Stimulated activated naive CD8-positive, alpha-beta T cell treated with anti-CD3 and anti-CD28 coated beads, Interleukin-15, amount 100 ng/mL, for 72 hours (primary cell): ENCODE data around the gene CACNA2D1.

ENCODE experiments used
- ATAC-seq: fragments of 150-1000 bp; cut with Tn5 transposase; 2 replicates; pipeline ENCODE4 v1.10.0; 2021; ENCODE audit warnings: mild to moderate bottlenecking, moderate library complexity
- DNase-seq, 2 donors: peaks; one replicate each; pipeline ENCODE4 v3.0.0; 2021 to 2022
- H3K27ac Mint-ChIP-seq, 2 donors: one replicate each; pipeline ENCODE4 v1.8.0; 2022; ENCODE audit warnings: mild to moderate bottlenecking in 2 of 2, mixed read lengths in 2 of 2, moderate library complexity in 2 of 2
- H3K27me3 Mint-ChIP-seq: one replicate; pipeline ENCODE4 v1.8.0; 2022; ENCODE audit warnings: mixed read lengths
- H3K4me1 Mint-ChIP-seq: one replicate; pipeline ENCODE4 v1.8.0; 2022; ENCODE audit warnings: mild to moderate bottlenecking, mixed read lengths
- H3K4me3 Mint-ChIP-seq, 2 donors: one replicate each; pipeline ENCODE4 v1.8.0; 2022; ENCODE audit warnings: mild to moderate bottlenecking in 2 of 2, mixed read lengths in 2 of 2, moderate library complexity in 1 of 2
- H3K9me3 Mint-ChIP-seq, 2 donors: one replicate each; pipeline ENCODE4 v1.8.0; 2022; ENCODE audit warnings: mixed read lengths in 2 of 2

The CACNA2D1 gene

GRCh38 chr7:82443547-82444219 is at the start of gene CACNA2D1:
TSS of gene CACNA2D1 (minus strand) at chr7:82443777.
- H3K4me3 Mint-ChIP-seq: peak within 1 kb of the TSS; percentile 59 to 75
- peak within 1 kb of the TSS in 1 of 2 donors; percentile 74 for H3K27ac Mint-ChIP-seq
- H3K27me3 Mint-ChIP-seq: peaks cover 46% of the 10 kb centered on the region
- H3K9me3 Mint-ChIP-seq: no peaks in the 10 kb centered on the region
- no peak for DNase-seq
- H3K4me1 Mint-ChIP-seq: peaks cover 11% of the 10 kb centered on the region
- peak; percentile 70 for ATAC-seq

GRCh38 chr7:82481499-82482097 is 38.0 kb upstream of the CACNA2D1 start:
- H3K9me3 Mint-ChIP-seq: no peaks in the 10 kb centered on the region
- no peak overlapping the region for H3K27ac Mint-ChIP-seq
- no peaks in the 10 kb centered on the region for H3K27me3 Mint-ChIP-seq
- no peak for DNase-seq
- no peak overlapping the region for H3K4me3 Mint-ChIP-seq
- H3K4me1 Mint-ChIP-seq: no peaks in the 10 kb centered on the region
- no peak for ATAC-seq

GRCh38 chr7:82477733-82478515 is 34.3 kb upstream of the CACNA2D1 start:
- Mint-ChIP-seq H3K9me3 (no peaks in the 10 kb centered on the region), H3K4me1 (no peaks in the 10 kb centered on the region), H3K4me3 (no peak overlapping the region), H3K27me3 (no peaks in the 10 kb centered on the region), H3K27ac (no peak overlapping the region)
- DNase-seq: no peak
- no peak for ATAC-seq

GRCh38 chr7:82472966-82473365 is 29.4 kb upstream of the CACNA2D1 start:
- no peak for ATAC-seq

GRCh38 chr7:82471351-82472020 is 27.9 kb upstream of the CACNA2D1 start:
- Mint-ChIP-seq H3K4me1 (no peaks in the 10 kb centered on the region), H3K27ac (no peak overlapping the region), H3K27me3 (no peaks in the 10 kb centered on the region), H3K9me3 (no peaks in the 10 kb centered on the region), H3K4me3 (no peak overlapping the region)
- DNase-seq (no peak), ATAC-seq (no peak)

More at GRCh38 chr7:82472966-82473365, 29.4 kb upstream of the CACNA2D1 start:
- Mint-ChIP-seq H3K27ac (no peak overlapping the region), H3K4me3 (no peak overlapping the region), H3K27me3 (no peaks in the 10 kb centered on the region), H3K9me3 (no peaks in the 10 kb centered on the region), H3K4me1 (no peaks in the 10 kb centered on the region)
- DNase-seq: no peak

GRCh38 chr7:82469207-82469606 is 25.6 kb upstream of the CACNA2D1 start:
- Mint-ChIP-seq H3K4me3 (no peak overlapping the region), H3K4me1 (no peaks in the 10 kb centered on the region), H3K27ac (no peak overlapping the region), H3K9me3 (no peaks in the 10 kb centered on the region), H3K27me3 (no peaks in the 10 kb centered on the region)
- DNase-seq: no peak
- no peak for ATAC-seq

GRCh38 chr7:82468435-82468834 is 24.9 kb upstream of the CACNA2D1 start:
- Mint-ChIP-seq H3K4me1 (no peaks in the 10 kb centered on the region), H3K27ac (no peak overlapping the region), H3K27me3 (no peaks in the 10 kb centered on the region), H3K9me3 (no peaks in the 10 kb centered on the region), H3K4me3 (no peak overlapping the region)
- DNase-seq (no peak), ATAC-seq (no peak)

GRCh38 chr7:82467020-82467419 is 23.4 kb upstream of the CACNA2D1 start:
- DNase-seq (no peak), ATAC-seq (no peak)
- Mint-ChIP-seq H3K4me3 (no peak overlapping the region), H3K27ac (no peak overlapping the region), H3K4me1 (no peaks in the 10 kb centered on the region), H3K27me3 (no peaks in the 10 kb centered on the region), H3K9me3 (no peaks in the 10 kb centered on the region)

- H3K9me3 Mint-ChIP-seq: no peaks in the 10 kb centered on the region
- DNase-seq (no peak), ATAC-seq (no peak)
- no peak overlapping the region for H3K4me3 Mint-ChIP-seq
- no peak overlapping the region for H3K27ac Mint-ChIP-seq
- H3K4me1 Mint-ChIP-seq: no peaks in the 10 kb centered on the region
- H3K27me3 Mint-ChIP-seq: no peaks in the 10 kb centered on the region
These were observed 20.8 kb upstream of the CACNA2D1 start for GRCh38 chr7:82464372-82464771.

GRCh38 chr7:82455295-82455694 is 11.7 kb upstream of the CACNA2D1 start:
- Mint-ChIP-seq H3K9me3 (no peaks in the 10 kb centered on the region), H3K4me1 (no peaks in the 10 kb centered on the region), H3K27ac (no peak overlapping the region), H3K27me3 (peaks cover 13% of the 10 kb centered on the region), H3K4me3 (no peak overlapping the region)
- DNase-seq (no peak), ATAC-seq (no peak)

- Mint-ChIP-seq H3K4me3 (no peak overlapping the region), H3K27ac (no peak overlapping the region), H3K4me1 (no peaks in the 10 kb centered on the region), H3K9me3 (no peaks in the 10 kb centered on the region), H3K27me3 (peaks cover 20% of the 10 kb centered on the region)
- DNase-seq (no peak), ATAC-seq (no peak)
These were observed 7.2 kb upstream of the CACNA2D1 start for GRCh38 chr7:82450759-82451158.

- Mint-ChIP-seq H3K4me1 (no peaks in the 10 kb centered on the region), H3K4me3 (no peak overlapping the region), H3K27me3 (peaks cover 28% of the 10 kb centered on the region), H3K9me3 (no peaks in the 10 kb centered on the region), H3K27ac (no peak overlapping the region)
- DNase-seq (no peak), ATAC-seq (no peak)
These were observed 6.3 kb upstream of the CACNA2D1 start for GRCh38 chr7:82449910-82450309.

- no peak for DNase-seq
- H3K9me3 Mint-ChIP-seq: no peaks in the 10 kb centered on the region
- H3K27me3 Mint-ChIP-seq: peaks cover 50% of the 10 kb centered on the region
- H3K27ac Mint-ChIP-seq: no peak overlapping the region
- H3K4me1 Mint-ChIP-seq: peaks cover 11% of the 10 kb centered on the region
- no peak overlapping the region for H3K4me3 Mint-ChIP-seq
- no peak for ATAC-seq
These were observed 3.3 kb upstream of the CACNA2D1 start for GRCh38 chr7:82446897-82447296.

- ATAC-seq: no peak
- no peak for DNase-seq
- Mint-ChIP-seq H3K9me3 (no peaks in the 10 kb centered on the region), H3K4me3 (no peak overlapping the region), H3K27me3 (peaks cover 50% of the 10 kb centered on the region), H3K27ac (no peak overlapping the region), H3K4me1 (peaks cover 11% of the 10 kb centered on the region)
These were observed 1.7 kb upstream of the CACNA2D1 start for GRCh38 chr7:82445271-82445670.

- peaks cover 11% of the 10 kb centered on the region for H3K4me1 Mint-ChIP-seq
- ATAC-seq (peak; percentile 49), DNase-seq (peak in 1 of 2 donors; percentile 1)
- H3K27ac Mint-ChIP-seq: no peak overlapping the region
- H3K9me3 Mint-ChIP-seq: no peaks in the 10 kb centered on the region
- H3K27me3 Mint-ChIP-seq: peaks cover 46% of the 10 kb centered on the region
- peak overlapping the region; percentile 59 to 72 for H3K4me3 Mint-ChIP-seq
These were observed 788 bp upstream of the CACNA2D1 start for GRCh38 chr7:82444220-82444909.
